Fibroblast of skin of abdomen (primary cell): ENCODE data around the gene AQP10.
"Not testable (repeated sequence)": the region's sequence is repeated elsewhere in the genome, so short reads cannot be mapped to it uniquely, and the experiment has no call there.

Experiments
- DNase-seq: peaks from one replicate; pipeline ENCODE4 v3.0.0-alpha.2; 2013

The AQP10 gene

DNA sequence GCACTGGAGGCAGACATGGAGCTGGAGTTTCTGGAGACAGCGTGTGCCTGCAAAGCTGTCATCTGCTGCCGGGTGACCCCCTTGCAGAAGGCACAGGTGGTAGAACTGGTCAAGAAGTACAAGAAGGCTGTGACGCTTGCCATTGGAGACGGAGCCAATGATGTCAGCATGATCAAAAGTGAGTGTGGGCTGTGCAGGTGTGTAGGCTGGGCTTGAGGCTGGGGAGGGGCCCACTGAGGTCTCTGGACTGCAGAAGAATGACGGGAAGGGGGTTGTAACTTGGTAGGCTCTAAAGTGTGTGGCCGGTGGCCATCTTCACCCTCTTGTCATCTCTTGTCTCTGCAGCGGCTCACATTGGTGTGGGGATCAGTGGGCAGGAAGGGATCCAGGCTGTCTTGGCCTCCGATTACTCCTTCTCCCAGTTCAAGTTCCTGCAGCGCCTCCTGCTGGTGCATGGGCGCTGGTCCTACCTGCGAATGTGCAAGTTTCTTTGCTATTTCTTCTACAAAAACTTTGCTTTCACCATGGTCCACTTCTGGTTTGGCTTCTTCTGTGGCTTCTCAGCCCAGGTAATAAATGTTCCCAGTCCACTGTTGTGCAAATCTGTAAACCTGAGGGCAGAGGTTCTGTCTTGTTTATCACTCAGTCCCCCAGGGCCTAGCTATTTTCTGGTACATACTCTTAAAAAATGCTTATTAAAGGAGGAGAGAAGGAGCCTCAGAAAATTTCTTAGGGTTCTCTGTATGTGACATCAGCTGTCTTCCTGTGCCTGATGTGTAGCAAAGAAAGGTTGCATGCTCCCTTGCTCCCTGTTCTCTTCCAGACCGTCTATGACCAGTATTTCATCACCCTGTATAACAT lies 24.3 kb downstream of the AQP10 start:
- DNase-seq: peak; percentile 24

DNA sequence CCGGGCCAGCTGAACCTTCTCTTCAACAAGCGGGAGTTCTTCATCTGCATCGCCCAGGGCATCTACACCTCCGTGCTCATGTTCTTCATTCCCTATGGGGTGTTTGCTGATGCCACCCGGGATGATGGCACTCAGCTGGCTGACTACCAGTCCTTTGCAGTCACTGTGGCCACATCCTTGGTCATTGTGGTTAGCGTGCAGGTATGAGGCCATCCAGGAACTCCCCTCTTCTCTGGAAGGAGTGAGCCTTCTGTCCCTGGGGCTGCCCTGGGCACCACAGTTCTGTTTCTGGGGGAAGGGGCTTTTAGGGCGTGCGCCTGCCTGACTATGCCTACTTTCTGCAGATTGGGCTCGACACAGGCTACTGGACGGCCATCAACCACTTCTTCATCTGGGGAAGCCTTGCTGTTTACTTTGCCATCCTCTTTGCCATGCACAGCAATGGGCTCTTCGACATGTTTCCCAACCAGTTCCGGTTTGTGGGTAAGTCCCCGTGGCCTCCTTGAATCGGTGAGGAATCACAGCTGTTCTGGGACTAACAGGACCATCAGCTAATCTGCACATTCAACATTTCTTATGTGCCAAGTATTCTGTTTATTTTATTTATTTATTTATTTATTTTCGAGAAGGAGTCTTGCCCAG lies 25.5 kb downstream of the AQP10 start:
- DNase-seq: no peak

- DNase-seq: no peak
Observed at GRCh38 chr1:154347961-154348360, 27.1 kb downstream of the AQP10 start.

DNA sequence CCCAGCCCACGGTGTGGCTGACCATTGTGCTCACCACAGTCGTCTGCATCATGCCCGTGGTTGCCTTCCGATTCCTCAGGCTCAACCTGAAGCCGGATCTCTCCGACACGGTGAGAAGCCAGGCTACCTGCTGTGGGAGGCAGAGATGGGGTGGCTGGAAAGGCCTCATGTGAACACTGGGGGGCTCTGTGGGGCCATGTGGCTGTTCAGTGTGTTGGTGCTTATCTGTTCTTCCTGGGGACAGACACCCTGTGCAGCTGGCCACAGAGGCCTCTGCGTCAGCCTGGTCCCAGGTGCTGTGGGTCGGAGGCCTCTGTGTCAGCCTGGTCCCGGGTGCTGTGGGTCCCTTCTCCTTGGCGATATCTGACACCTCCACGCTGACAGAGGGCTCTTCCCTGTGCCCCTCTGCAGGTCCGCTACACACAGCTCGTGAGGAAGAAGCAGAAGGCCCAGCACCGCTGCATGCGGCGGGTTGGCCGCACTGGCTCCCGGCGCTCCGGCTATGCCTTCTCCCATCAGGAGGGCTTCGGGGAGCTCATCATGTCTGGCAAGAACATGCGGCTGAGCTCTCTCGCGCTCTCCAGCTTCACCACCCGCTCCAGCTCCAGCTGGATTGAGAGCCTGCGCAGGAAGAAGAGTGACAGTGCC lies 27.7 kb downstream of the AQP10 start:
- DNase-seq: no peak

GRCh38 chr1:154349121-154349520 lies 28.2 kb downstream of the AQP10 start:
- no peak for DNase-seq

DNA sequence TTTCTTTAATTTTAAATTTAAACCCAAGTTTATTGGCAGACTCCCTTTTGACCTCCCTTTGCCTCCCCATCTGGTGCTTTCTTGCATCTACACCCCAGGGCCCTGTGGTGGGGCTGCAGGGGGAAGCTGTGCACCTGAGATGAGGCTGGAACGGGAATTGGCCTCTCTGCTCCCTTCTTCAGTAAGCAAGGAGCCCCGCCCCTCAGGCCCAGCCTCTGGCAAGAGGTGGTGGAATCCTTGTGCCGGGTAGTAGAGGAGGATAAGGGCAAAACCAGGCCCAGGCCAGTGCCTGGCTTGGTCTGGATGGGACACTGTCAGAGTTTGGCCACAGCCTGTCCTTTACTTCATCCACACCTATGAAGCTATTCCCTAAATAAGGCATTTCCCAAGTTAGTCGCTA lies 29.5 kb downstream of the AQP10 start:
- no peak for DNase-seq

DNA sequence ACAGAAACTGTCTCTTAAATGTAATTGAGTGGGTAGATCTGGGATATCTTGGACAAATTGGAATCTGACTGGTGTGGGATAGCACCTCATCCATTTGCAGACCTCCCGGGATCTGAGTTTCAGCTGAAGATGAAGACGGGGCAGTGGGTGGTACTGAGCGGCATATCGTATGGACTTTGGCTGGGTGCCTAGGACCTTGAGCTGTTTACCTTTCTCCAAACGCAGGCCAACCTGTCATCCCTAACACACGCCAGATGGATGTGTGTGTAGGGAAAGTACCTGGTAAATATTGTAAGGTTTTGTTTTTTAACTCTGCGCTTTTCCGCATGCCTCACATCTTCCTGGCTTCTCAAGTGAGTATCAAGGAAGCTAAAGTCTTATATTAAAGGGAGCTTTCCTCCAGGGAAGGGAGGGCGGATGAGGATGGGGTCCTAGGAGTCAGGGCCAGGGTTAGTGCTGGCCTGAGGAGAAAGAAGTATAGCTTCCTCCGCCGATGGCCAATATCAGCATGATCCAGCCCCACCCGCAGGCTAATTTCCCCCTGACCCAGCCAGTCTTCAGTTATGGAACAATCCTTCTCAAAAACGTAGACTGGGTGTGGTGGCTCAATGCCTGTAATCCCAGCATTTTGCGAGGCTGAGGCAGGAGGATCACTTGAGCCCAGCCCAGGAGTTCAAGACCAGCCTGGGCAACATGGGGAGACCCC lies 30.6 kb downstream of the AQP10 start:
- no peak for DNase-seq

DNA sequence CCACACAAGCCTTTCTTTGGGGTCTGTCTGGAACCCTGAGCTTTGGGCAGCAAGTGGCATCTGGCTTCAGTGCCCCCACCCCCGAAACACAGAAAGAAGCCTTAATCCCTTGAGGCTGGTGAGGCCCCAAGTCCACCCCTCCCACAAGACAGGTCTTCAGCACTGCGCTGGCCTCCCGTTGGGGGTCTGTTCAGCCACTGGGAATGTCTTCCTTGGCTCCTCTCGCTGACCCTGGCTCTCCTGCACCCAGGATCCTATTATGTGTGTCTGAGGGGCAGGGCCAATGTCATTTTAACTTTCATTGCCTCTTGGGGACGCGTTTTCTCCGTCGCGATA lies 31.3 kb downstream of the AQP10 start:
- no peak for DNase-seq

DNA sequence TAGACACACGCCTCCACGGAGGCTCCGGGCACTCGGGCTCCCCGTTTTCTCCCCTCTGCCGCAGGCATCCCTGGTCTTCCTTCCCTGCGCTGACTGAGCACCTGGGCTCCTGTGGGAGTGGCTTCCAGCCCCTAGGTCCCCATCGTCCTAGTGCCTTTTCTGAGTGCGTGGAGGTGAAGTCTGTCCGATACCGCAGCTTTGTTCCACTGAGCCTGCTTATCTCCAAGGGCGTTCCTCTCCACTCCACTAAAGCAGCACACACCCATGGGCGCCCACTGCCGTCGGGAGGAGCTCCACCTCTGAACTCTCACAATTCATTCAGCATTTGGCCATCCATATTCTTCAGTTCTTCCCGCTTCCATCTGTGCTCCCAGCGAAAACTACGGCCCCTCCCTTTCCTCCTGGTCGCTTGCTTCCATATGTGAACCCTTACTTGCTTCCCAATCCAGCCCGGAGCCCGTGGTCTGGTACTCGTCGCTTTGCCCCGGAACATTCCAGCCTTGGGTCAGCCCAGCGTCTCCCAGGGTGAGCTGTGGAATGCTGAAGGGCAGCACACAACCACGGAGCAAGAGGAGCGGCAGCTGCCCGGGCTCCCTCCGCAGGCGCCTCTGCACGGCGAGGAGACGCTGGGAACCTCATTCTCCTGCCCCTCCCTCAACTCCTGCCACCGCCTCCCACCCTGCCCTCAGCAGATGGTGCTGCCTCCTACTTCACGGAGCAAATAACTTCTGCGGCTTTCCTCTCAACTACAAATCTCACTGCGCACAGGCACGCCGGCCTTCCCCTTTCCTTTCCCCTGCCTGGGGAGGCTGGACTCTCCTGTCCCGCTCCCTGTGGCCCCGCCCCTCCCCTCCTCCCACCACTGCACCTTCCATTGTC lies 31.9 kb downstream of the AQP10 start:
- peak; percentile 31 for DNase-seq

DNA sequence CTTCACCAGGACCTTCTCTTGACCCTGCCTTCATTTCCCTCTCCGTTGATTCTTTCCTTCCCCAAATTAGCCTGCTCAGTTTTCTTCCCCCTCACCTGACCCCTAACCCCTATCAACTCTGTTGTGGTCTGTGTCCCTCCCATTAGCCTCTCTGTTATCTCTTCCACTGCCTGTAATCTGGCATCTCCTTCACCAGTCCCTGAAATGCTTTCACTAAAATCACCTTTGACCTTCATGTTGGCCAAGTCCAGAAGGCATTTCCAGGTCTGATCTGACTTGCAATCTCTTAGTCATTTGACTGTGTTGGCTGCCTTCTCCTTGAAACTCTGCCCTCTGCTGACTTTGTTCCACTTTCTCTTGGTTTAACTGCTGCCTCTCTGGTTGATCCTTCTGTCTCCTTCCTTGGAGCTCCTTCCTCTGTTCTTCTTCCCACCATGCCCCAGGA lies 32.6 kb downstream of the AQP10 start:
- DNase-seq: peak; percentile 22

GRCh38 chr1:154353966-154354365 lies 33.1 kb downstream of the AQP10 start:
- DNase-seq: no peak

- DNase-seq: no peak
Observed at GRCh38 chr1:154358519-154358918, 37.6 kb downstream of the AQP10 start.

GRCh38 chr1:154360288-154360687 lies 39.4 kb downstream of the AQP10 start:
- no peak for DNase-seq

DNA sequence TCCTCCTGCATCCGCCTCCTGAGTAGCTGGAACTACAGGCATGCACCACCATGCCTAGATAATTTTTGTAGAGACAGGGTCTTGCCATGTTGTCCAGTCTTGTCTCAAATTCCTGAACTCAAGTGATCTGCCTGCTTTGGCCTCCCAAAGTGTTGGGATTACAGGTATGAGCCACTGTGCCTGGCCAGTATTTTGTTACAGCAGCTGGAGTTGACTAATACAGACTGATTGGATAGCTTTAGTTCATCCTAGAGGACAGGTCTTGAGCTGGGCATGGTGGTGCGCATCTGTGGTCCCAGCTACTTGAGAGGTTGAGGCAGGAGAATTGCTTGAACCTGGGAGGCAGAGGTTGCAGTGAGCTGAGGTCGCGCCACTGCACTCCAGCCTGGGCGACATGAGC lies 40.0 kb downstream of the AQP10 start:
- not testable (repeated sequence) for DNase-seq

DNA sequence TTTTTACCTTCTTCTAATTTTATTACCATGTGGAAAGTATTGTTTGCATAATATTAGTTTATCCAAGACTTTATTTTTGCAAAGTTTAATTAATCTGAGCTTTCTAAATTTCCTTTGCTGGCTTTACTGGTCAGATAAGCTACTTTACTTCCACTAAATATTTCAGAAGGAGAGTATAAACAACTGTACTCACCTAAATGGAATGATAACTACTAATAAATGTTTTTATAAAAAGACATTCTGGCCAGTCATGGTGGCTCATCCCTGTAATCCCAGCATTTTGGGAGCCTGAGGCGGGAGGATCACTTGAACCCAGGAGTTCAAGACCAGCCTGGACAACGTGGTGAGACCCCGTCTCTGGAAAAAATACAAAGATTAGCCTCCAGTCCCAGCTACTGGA lies 40.5 kb downstream of the AQP10 start:
- no peak for DNase-seq

- DNase-seq: no peak
Observed at GRCh38 chr1:154371436-154371835, 50.5 kb downstream of the AQP10 start.

GRCh38 chr1:154373777-154374357 lies 53.0 kb downstream of the AQP10 start:
- DNase-seq: not testable (repeated sequence)
